Caco-2 (cell line): ENCODE results near the gene ZNF436. TPM values are rescaled to one million over a fixed set of nuclear protein-coding genes. Genes with fewer than 3 reads are reported as not detected.

Source experiments
- Bru-seq: library from RNA; stranded (reverse); fragments of 400-500 nt; gene quantifications from one replicate; lab custom pipeline; 2021; lab: Mats Ljungman, UMichigan
- BruChase-seq, 2 experiments: library from RNA; stranded (reverse); fragments of 400-500 nt; gene quantifications; one replicate each; lab custom pipeline; 2021; lab: Mats Ljungman, UMichigan
- BruUV-seq: library from RNA; stranded (reverse); fragments of 400-500 nt; replicated peaks from 2 replicates; lab custom pipeline; 2021; lab: Mats Ljungman, UMichigan
- CTCF ChIA-PET: fragments of 300-600 bp; sonication (Branson Sonifier 250); formaldehyde crosslinking; loops from one replicate; lab custom pipeline; 2022; ENCODE audit warnings: antibody characterized with exemption; lab: Charles Lee
- POLR2A ChIA-PET: fragments of 300-600 bp; sonication (Branson Sonifier 250); formaldehyde crosslinking; loops from one replicate; lab custom pipeline; 2022; ENCODE audit warnings: antibody characterized with exemption; lab: Charles Lee
- DNase-seq, 2 experiments: peaks; one replicate each; pipeline versions ENCODE4 v3.0.0 to v3.0.0-alpha.2; 2020 to 2022
- H3K27me3 ChIP-seq: replicated peaks from 2 replicates; pipeline ENCODE4 v1.6.0; 2011; ENCODE audit warnings: low read length; ENCODE audit not compliant: control insufficient read depth, insufficient read depth
- H3K36me3 ChIP-seq: 2 replicates; pipeline ENCODE4 v1.5.1; 2011; ENCODE audit warnings: low read length; ENCODE audit not compliant: control insufficient read depth, insufficient read depth
- H3K4me1 ChIP-seq: fragments of 250-450 bp; sonication (Bioruptor Pico); 2 replicates; pipeline ENCODE4 v1.5.1; 2020; ENCODE audit warnings: mild to moderate bottlenecking
- H3K4me3 ChIP-seq: 2 replicates; pipeline ENCODE4 v1.5.1; 2011; ENCODE audit warnings: low read depth, mild to moderate bottlenecking, control low read depth, low read length
- H3K9me3 ChIP-seq: fragments of 250-450 bp; sonication (Bioruptor Pico); 2 replicates; pipeline ENCODE4 v1.5.1; 2020; ENCODE audit warnings: mild to moderate bottlenecking, moderate library complexity
- H3K27ac Mint-ChIP-seq: one replicate; pipeline ENCODE4 v1.8.0; 2022; ENCODE audit warnings: mixed read lengths; ENCODE audit not compliant: unreplicated experiment
- H3K27me3 Mint-ChIP-seq: one replicate; pipeline ENCODE4 v1.8.0; 2022; ENCODE audit warnings: mixed read lengths; ENCODE audit not compliant: insufficient read depth, unreplicated experiment
- H3K36me3 Mint-ChIP-seq: one replicate; pipeline ENCODE4 v1.8.0; 2022; ENCODE audit warnings: mild to moderate bottlenecking, mixed read lengths; ENCODE audit not compliant: insufficient read depth, unreplicated experiment
- H3K4me1 Mint-ChIP-seq: one replicate; pipeline ENCODE4 v1.8.0; 2022; ENCODE audit warnings: low read depth, mixed read lengths; ENCODE audit not compliant: unreplicated experiment
- H3K4me3 Mint-ChIP-seq: one replicate; pipeline ENCODE4 v1.8.0; 2022; ENCODE audit warnings: mild to moderate bottlenecking, moderate library complexity, mixed read lengths; ENCODE audit not compliant: unreplicated experiment
- H3K9me3 Mint-ChIP-seq: one replicate; pipeline ENCODE4 v1.8.0; 2022; ENCODE audit warnings: mixed read lengths; ENCODE audit not compliant: unreplicated experiment
- CTCF ChIP-seq, 2 experiments: fragments of 200-600 bp in 1 of 2; IDR thresholded peaks; 1 replicate in 1 of 2; 2 replicates in 1 of 2; pipeline versions ENCODE4 v1.5.1 to v1.8.0; 2011 to 2022; ENCODE audit warnings: antibody characterized with exemption in 1 of 2, control low read depth in 1 of 2, inconsistent platforms in 1 of 2, low read depth in 1 of 2, low read length in 1 of 2, mild to moderate bottlenecking in 1 of 2, moderate library complexity in 1 of 2; ENCODE audit not compliant: insufficient read depth in 1 of 2, severe bottlenecking in 1 of 2, unreplicated experiment in 1 of 2
- intact Hi-C: fragments of 100-400 bp; cut with micrococcal nuclease; formaldehyde crosslinking; loops from one replicate; pipeline ENCODE4 v1.10.0; 2022; ENCODE audit not compliant: unreplicated experiment
- long read RNA-seq: library from polyadenylated mRNA; stranded (forward); transcript quantifications from one replicate; pipeline ENCODE4 v2.0.0, GENCODE V29; 2022
- total RNA-seq: library from RNA; stranded (reverse); gene quantifications from 2 replicates; pipeline ENCODE4 v1.2.3, GENCODE V29; 2022

The ZNF436 gene
- total RNA-seq (6.0 and 6.1 TPM in 2 replicates), Bru-seq, nascent RNA (percentile 62 among the genes with signal in this experiment), BruChase-seq, experiment 1, labeled RNA remaining after a 2-hour chase (percentile 74 among the genes with signal in this experiment), BruChase-seq, experiment 2, labeled RNA remaining after a 6-hour chase (percentile 54 among the genes with signal in this experiment)
- long read RNA-seq, transcript ZNF436-202 (3 exons, 3,788 nt), result major isoform, 6 of 8 reads
- long read RNA-seq, partial matches to known transcripts, result 2 of 8 reads
- long read RNA-seq, other reads (novel, unspliced or antisense), result 0 of 8 reads

- Histone ChIP-seq H3K4me3 (peak within 1 kb of the TSS; percentile 73), H3K27me3 (no peaks in the 10 kb centered on the region), H3K4me1 (peaks cover 22% of the 10 kb centered on the region), H3K36me3 (no peaks in the 10 kb centered on the region), H3K9me3 (peaks cover 4% of the 10 kb centered on the region; the same call in 1 of the 2 replicates)
- Mint-ChIP-seq H3K4me1 (peaks cover 8% of the 10 kb centered on the region), H3K36me3 (peaks cover 22% of the 10 kb centered on the region), H3K9me3 (no peaks in the 10 kb centered on the region), H3K4me3 (peak within 1 kb of the TSS; percentile 80), H3K27ac (peak within 1 kb of the TSS; percentile 85), H3K27me3 (no peaks in the 10 kb centered on the region)
- TSS peak; percentile 68 for BruUV-seq
- ChIA-PET CTCF (interaction anchor here (0.9 to 1.0 kb wide), 2 partner anchors 25 to 170 kb away, joined by 3 to 6 read pairs; partner anchors contain the start of gene HNRNPR), POLR2A (interaction anchor here (1.0 kb wide), 1 partner anchor 25 kb away, joined by 12 read pairs; the partner anchor contains the start of gene HNRNPR)
- DNase-seq, result peak in 1 of 2 experiments; percentile 16
- no peak for TF ChIP-seq CTCF (IDR thresholded peaks at IDR 0.05; ENCODE audit: insufficient read depth in 1 of 2, low read depth in 1 of 2, low read length in 1 of 2, severe bottlenecking in 1 of 2, unreplicated experiment in 1 of 2)
- intact Hi-C loops, result no loop called here
Measured at GRCh38 chr1:23369335-23370013, at the start of gene ZNF436. Gene ZNF436 (minus strand): TSS chr1:23369836. CDS start chr1:23368005, 1,831 bp downstream.

DNA sequence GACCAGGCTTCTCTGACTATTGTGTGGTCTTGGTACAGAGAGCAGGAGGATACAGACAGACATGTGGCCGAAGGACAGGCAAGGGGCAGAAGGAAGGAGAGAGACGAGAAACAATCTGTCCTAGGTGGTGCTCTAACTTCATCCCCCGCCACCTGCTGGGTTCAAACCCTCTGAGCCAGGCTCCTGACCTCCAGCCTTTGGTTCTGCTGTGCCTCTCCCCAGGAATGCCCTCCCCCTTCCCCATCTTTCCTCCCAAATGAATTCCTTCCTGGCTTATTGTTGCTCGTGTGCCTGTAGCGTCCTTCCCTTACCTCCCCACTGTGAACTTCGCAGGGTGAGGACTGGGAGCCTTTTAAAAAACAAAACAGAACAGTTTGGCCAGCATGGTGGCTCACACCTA is 49.5 kb upstream of the ZNF436 start:
- H3K4me1 Mint-ChIP-seq, result peaks cover 7% of the 10 kb centered on the region
- no peak overlapping the region for H3K4me3 ChIP-seq
- intact Hi-C loops, result no loop called here
- H3K9me3 ChIP-seq, result no peaks in the 10 kb centered on the region
- no peak overlapping the region for H3K27ac Mint-ChIP-seq
- BruUV-seq, result no TSS peak
- H3K27me3 ChIP-seq, result no peaks in the 10 kb centered on the region
- H3K4me3 Mint-ChIP-seq, result no peak overlapping the region
- ChIA-PET POLR2A (no interaction called here), CTCF (no interaction called here)
- H3K36me3 Mint-ChIP-seq, result peaks cover 10% of the 10 kb centered on the region
- no peak for TF ChIP-seq CTCF (IDR thresholded peaks at IDR 0.05; ENCODE audit: insufficient read depth in 1 of 2, low read depth in 1 of 2, low read length in 1 of 2, severe bottlenecking in 1 of 2, unreplicated experiment in 1 of 2)
- no peaks in the 10 kb centered on the region for H3K27me3 Mint-ChIP-seq
- no peaks in the 10 kb centered on the region for H3K36me3 ChIP-seq
- H3K9me3 Mint-ChIP-seq, result no peaks in the 10 kb centered on the region
- H3K4me1 ChIP-seq, result peaks cover 7% of the 10 kb centered on the region
- no peak for DNase-seq

DNA sequence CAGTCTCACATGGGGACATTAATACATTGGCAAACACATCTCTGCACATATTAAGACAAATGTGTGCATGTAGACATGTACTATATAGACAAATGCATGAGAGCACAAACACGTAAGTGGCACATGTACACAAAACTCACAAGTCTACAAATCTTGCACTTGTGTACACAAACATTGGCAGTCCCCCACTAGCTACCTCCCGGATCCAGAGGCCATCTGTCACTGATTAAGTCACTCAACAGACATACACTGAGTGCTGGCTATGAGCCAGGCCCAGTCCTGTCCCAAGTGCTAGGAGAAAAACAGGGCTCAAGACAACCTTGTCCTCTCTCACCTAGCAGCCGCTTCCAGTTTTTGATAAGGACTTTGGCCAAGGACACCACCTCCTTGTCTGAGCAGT is 47.9 kb upstream of the ZNF436 start:
- H3K4me3 Mint-ChIP-seq, result no peak overlapping the region
- Histone ChIP-seq H3K9me3 (no peaks in the 10 kb centered on the region), H3K27me3 (no peaks in the 10 kb centered on the region), H3K4me1 (no peaks in the 10 kb centered on the region), H3K4me3 (no peak overlapping the region), H3K36me3 (no peaks in the 10 kb centered on the region)
- ChIA-PET POLR2A (no interaction called here), CTCF (no interaction called here)
- H3K9me3 Mint-ChIP-seq, result no peaks in the 10 kb centered on the region
- intact Hi-C loops, result no loop called here
- H3K27ac Mint-ChIP-seq, result no peak overlapping the region
- no peaks in the 10 kb centered on the region for H3K27me3 Mint-ChIP-seq
- H3K36me3 Mint-ChIP-seq, result no peaks in the 10 kb centered on the region
- no peak for TF ChIP-seq CTCF (IDR thresholded peaks at IDR 0.05; ENCODE audit: insufficient read depth in 1 of 2, low read depth in 1 of 2, low read length in 1 of 2, severe bottlenecking in 1 of 2, unreplicated experiment in 1 of 2)
- DNase-seq, result no peak
- no TSS peak for BruUV-seq
- H3K4me1 Mint-ChIP-seq, result no peaks in the 10 kb centered on the region
